HEK293 (cell line): ENCODE measurements around the gene TRIM46.

Experiments used
- CTCF ChIA-PET: fragments of 350-600 bp; formaldehyde crosslinking; extraction: SDS; loops from one replicate; lab custom pipeline; 2021; ENCODE audit warnings: antibody characterized with exemption; lab: Yijun Ruan, JAX
- POLR2A ChIA-PET: fragments of 300-600 bp; formaldehyde crosslinking; extraction: SDS; loops from one replicate; lab custom pipeline; 2020; ENCODE audit warnings: antibody characterized with exemption, inconsistent platforms; lab: Yijun Ruan, JAX
- H3K27ac ChIP-seq: fragments of 200-500 bp; sonication (Bioruptor generic); 2 replicates; pipeline ENCODE4 v1.5.1; 2014; ENCODE audit warnings: low read depth, low read length, control low read depth, inconsistent platforms; ENCODE audit errors: extremely low read depth
- H3K36me3 ChIP-seq, 2 experiments: fragments of 200-500 bp in 1 of 2; sonication (Bioruptor generic) in 1 of 2; 1 replicate in 1 of 2; 2 replicates in 1 of 2; pipeline ENCODE4 v1.5.1; 2014 to 2017; ENCODE audit warnings: inconsistent platforms in 2 of 2, low read length in 2 of 2; ENCODE audit not compliant: control insufficient read depth in 2 of 2, insufficient read depth in 1 of 2
- H3K4me1 ChIP-seq: fragments of 200-500 bp; sonication (Bioruptor generic); 2 replicates; pipeline ENCODE4 v1.5.1; 2014; ENCODE audit warnings: mild to moderate bottlenecking, low read length, inconsistent platforms; ENCODE audit not compliant: control insufficient read depth, insufficient read depth
- H3K4me3 ChIP-seq: 2 replicates; pipeline ENCODE4 v1.5.1; 2011; ENCODE audit warnings: low read depth, mild to moderate bottlenecking, control low read depth, low read length, moderate library complexity
- H3K9me3 ChIP-seq: fragments of 200-500 bp; sonication (Bioruptor generic); 2 replicates; pipeline ENCODE4 v1.5.1; 2014; ENCODE audit warnings: low read depth, low read length, inconsistent platforms; ENCODE audit not compliant: control insufficient read depth, insufficient read depth
- KLF10 ChIP-seq: fragments of 450-650 bp; IDR thresholded peaks from 2 replicates; pipeline ENCODE4 v1.5.1; 2018; ENCODE audit warnings: missing biosample characterization, mild to moderate bottlenecking, missing genetic modification characterization
- KLF8 ChIP-seq: fragments of 450-650 bp; formaldehyde crosslinking; IDR thresholded peaks from 2 replicates; pipeline ENCODE4 v1.5.1; 2016; ENCODE audit warnings: missing biosample characterization, missing genetic modification characterization
- OVOL3 ChIP-seq: fragments of 450-650 bp; formaldehyde crosslinking; IDR thresholded peaks from 2 replicates; pipeline ENCODE4 v1.5.1; 2016; ENCODE audit warnings: missing biosample characterization, missing genetic modification characterization
- PRDM10 ChIP-seq: fragments of 450-650 bp; formaldehyde crosslinking; IDR thresholded peaks from 2 replicates; pipeline ENCODE4 v1.5.1; 2016; ENCODE audit warnings: missing biosample characterization, missing genetic modification characterization
- SCRT2 ChIP-seq: fragments of 450-650 bp; formaldehyde crosslinking; IDR thresholded peaks from 2 replicates; pipeline ENCODE4 v1.5.1; 2016; ENCODE audit warnings: missing biosample characterization, missing genetic modification characterization
- SP7 ChIP-seq: fragments of 450-650 bp; formaldehyde crosslinking; IDR thresholded peaks from 2 replicates; pipeline ENCODE4 v1.5.1; 2016; ENCODE audit warnings: missing biosample characterization, missing genetic modification characterization
- YY1 ChIP-seq: fragments of 450-650 bp; formaldehyde crosslinking; IDR thresholded peaks from 2 replicates; pipeline ENCODE4 v1.5.1; 2018; ENCODE audit warnings: missing biosample characterization, missing genetic modification characterization
- YY2 ChIP-seq: fragments of 450-650 bp; formaldehyde crosslinking; IDR thresholded peaks from 2 replicates; pipeline ENCODE4 v1.5.1; 2016; ENCODE audit warnings: missing biosample characterization, missing genetic modification characterization
- ZBTB10 ChIP-seq: fragments of 450-650 bp; formaldehyde crosslinking; IDR thresholded peaks from 2 replicates; pipeline ENCODE4 v1.5.1; 2016; ENCODE audit warnings: missing biosample characterization, missing genetic modification characterization
- ZBTB17 ChIP-seq: fragments of 450-650 bp; formaldehyde crosslinking; IDR thresholded peaks from 2 replicates; pipeline ENCODE4 v1.5.1; 2016; ENCODE audit warnings: missing biosample characterization, missing genetic modification characterization
- ZBTB49 ChIP-seq: fragments of 450-650 bp; formaldehyde crosslinking; IDR thresholded peaks from 2 replicates; pipeline ENCODE4 v1.5.1; 2016; ENCODE audit warnings: missing biosample characterization, missing genetic modification characterization, low read depth
- ZFP3 ChIP-seq: fragments of 450-650 bp; formaldehyde crosslinking; IDR thresholded peaks from 2 replicates; pipeline ENCODE4 v1.5.1; 2016; ENCODE audit warnings: low read depth, missing biosample characterization, missing genetic modification characterization
- ZNF16 ChIP-seq: fragments of 450-650 bp; formaldehyde crosslinking; IDR thresholded peaks from 2 replicates; pipeline ENCODE4 v1.5.1; 2016; ENCODE audit warnings: low read depth, missing biosample characterization, missing genetic modification characterization
- ZNF24 ChIP-seq: fragments of 450-650 bp; formaldehyde crosslinking; IDR thresholded peaks from 2 replicates; pipeline ENCODE4 v1.5.1; 2016; ENCODE audit warnings: missing biosample characterization, missing genetic modification characterization
- ZNF26 ChIP-seq: fragments of 450-650 bp; formaldehyde crosslinking; IDR thresholded peaks from 2 replicates; pipeline ENCODE4 v1.5.1; 2016; ENCODE audit warnings: missing biosample characterization, missing genetic modification characterization
- ZNF391 ChIP-seq: fragments of 450-650 bp; formaldehyde crosslinking; IDR thresholded peaks from 2 replicates; pipeline ENCODE4 v1.5.1; 2016; ENCODE audit warnings: low read depth, missing biosample characterization, missing genetic modification characterization, borderline replicate concordance
- ZNF518A ChIP-seq: fragments of 450-650 bp; formaldehyde crosslinking; conservative IDR thresholded peaks from 2 replicates; pipeline ENCODE4 v1.5.1; 2016; ENCODE audit warnings: low read depth, missing biosample characterization, missing genetic modification characterization
- ZNF549 ChIP-seq: fragments of 450-650 bp; IDR thresholded peaks from 2 replicates; pipeline ENCODE4 v1.5.1; 2018; ENCODE audit warnings: missing biosample characterization, missing genetic modification characterization, mild to moderate bottlenecking, inconsistent platforms, moderate library complexity
- ZNF600 ChIP-seq: fragments of 450-650 bp; formaldehyde crosslinking; IDR thresholded peaks from 2 replicates; pipeline ENCODE4 v1.5.1; 2016; ENCODE audit warnings: missing biosample characterization, missing genetic modification characterization
- ZNF76 ChIP-seq: fragments of 450-650 bp; formaldehyde crosslinking; IDR thresholded peaks from 2 replicates; pipeline ENCODE4; 2016; ENCODE audit warnings: low read depth, missing biosample characterization, missing genetic modification characterization, borderline replicate concordance
- ZXDB ChIP-seq: fragments of 450-650 bp; formaldehyde crosslinking; IDR thresholded peaks from 2 replicates; pipeline ENCODE4 v1.5.1; 2016; ENCODE audit warnings: missing biosample characterization, missing genetic modification characterization

The TRIM46 gene

GRCh38 chr1:155218854-155219591 lies 45.4 kb downstream of the TRIM46 start:
- POLR2A ChIA-PET = interaction anchor here (0.9 to 1.0 kb wide), 2 partner anchors 12 to 25 kb away, joined by 3 to 5 read pairs; no protein-coding TSS in a partner anchor
- peak; percentile 34; the same call in 1 of the 2 replicates for TF ChIP-seq OVOL3 (tag by site-specific recombination)
- TF ChIP-seq ZNF24 (tag by site-specific recombination) = 0 out of 2 replicates have a peak, but pooled peaks have one; percentile 52
- TF ChIP-seq ZNF518A (tag by site-specific recombination) = peak; percentile 59; the same call in 1 of the 2 replicates
- TF ChIP-seq ZBTB49 (tag by site-specific recombination) = no peak
- no peak for TF ChIP-seq ZNF549
- TF ChIP-seq ZNF76 (tag by site-specific recombination) = peak; percentile 39; the same call in 1 of the 2 replicates
- TF ChIP-seq ZNF391 (tag by site-specific recombination) = peak; percentile 32; the same call in 1 of the 2 replicates
- TF ChIP-seq YY1 = peak; percentile 93
- peak; percentile 91 for TF ChIP-seq PRDM10 (tag by site-specific recombination)
- TF ChIP-seq ZBTB10 (tag by site-specific recombination) = 0 out of 2 replicates have a peak, but pooled peaks have one; percentile 63
- no peak for TF ChIP-seq ZNF16
- peak; percentile 59; the same call in 1 of the 2 replicates for TF ChIP-seq ZXDB (tag by site-specific recombination)
- peak; percentile 61 for TF ChIP-seq ZBTB17
- TF ChIP-seq ZNF26 (tag by site-specific recombination) = no peak
- TF ChIP-seq KLF8 = peak; percentile 40; the same call in 1 of the 2 replicates
- TF ChIP-seq SCRT2 = peak; percentile 94
- TF ChIP-seq SP7 = 0 out of 2 replicates have a peak, but pooled peaks have one; percentile 18
- TF ChIP-seq ZNF600 (tag by site-specific recombination) = peak; percentile 77
- TF ChIP-seq KLF10 = no peak
- no peak for TF ChIP-seq YY2 (tag by site-specific recombination)
- no peak for TF ChIP-seq ZFP3 (tag by site-specific recombination)

More at GRCh38 chr1:155218854-155219591, 45.4 kb downstream of the TRIM46 start:
- CTCF ChIA-PET = interaction anchor here (0.6 to 1.9 kb wide), 3 partner anchors 12 to 796 kb away, joined by 3 to 5 read pairs (median 4); no protein-coding TSS in a partner anchor
- H3K4me1 ChIP-seq = no peaks in the 10 kb centered on the region
- H3K4me3 ChIP-seq = no peak overlapping the region
- H3K9me3 ChIP-seq = no peaks in the 10 kb centered on the region
- H3K36me3 ChIP-seq = peaks cover 0 to 19% of the 10 kb centered on the region in 2 experiments; a peak in 1 of 3 replicates
- H3K27ac ChIP-seq = no peak overlapping the region
